ENCODE results near the gene SOX2.

- TF ChIP-seq CTCF (IDR thresholded peaks at IDR 0.05) = no peak
- TF ChIP-seq, protein P1, sequence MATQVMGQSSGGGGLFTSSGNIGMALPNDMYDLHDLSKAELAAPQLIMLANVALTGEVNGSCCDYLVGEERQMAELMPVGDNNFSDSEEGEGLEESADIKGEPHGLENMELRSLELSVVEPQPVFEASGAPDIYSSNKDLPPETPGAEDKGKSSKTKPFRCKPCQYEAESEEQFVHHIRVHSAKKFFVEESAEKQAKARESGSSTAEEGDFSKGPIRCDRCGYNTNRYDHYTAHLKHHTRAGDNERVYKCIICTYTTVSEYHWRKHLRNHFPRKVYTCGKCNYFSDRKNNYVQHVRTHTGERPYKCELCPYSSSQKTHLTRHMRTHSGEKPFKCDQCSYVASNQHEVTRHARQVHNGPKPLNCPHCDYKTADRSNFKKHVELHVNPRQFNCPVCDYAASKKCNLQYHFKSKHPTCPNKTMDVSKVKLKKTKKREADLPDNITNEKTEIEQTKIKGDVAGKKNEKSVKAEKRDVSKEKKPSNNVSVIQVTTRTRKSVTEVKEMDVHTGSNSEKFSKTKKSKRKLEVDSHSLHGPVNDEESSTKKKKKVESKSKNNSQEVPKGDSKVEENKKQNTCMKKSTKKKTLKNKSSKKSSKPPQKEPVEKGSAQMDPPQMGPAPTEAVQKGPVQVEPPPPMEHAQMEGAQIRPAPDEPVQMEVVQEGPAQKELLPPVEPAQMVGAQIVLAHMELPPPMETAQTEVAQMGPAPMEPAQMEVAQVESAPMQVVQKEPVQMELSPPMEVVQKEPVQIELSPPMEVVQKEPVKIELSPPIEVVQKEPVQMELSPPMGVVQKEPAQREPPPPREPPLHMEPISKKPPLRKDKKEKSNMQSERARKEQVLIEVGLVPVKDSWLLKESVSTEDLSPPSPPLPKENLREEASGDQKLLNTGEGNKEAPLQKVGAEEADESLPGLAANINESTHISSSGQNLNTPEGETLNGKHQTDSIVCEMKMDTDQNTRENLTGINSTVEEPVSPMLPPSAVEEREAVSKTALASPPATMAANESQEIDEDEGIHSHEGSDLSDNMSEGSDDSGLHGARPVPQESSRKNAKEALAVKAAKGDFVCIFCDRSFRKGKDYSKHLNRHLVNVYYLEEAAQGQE (IDR thresholded peaks at IDR 0.05; ENCODE audit: insufficient read depth in 1 of 2, low read depth in 2 of 2, low read length in 1 of 2) = no peak
- no peak for TF ChIP-seq SIN3A (IDR thresholded peaks at IDR 0.05; ENCODE audit: borderline replicate concordance, insufficient read depth, low read depth, low read length)
- TF ChIP-seq POLR2AphosphoS5 (IDR thresholded peaks at IDR 0.05; ENCODE audit: low read depth, low read length) = no peak
These were observed 18.4 kb upstream of the SOX2 start for GRCh38 chr3:181693280-181693679.
